ENCODE data around the gene GALNT4. TPM values are rescaled to one million over a fixed set of nuclear protein-coding genes. Genes with fewer than 3 reads are reported as not detected.

Gene GALNT4
- total and polyA plus RNA-seq, 2 of the 13 experiments (the other 11 are each of a cell fraction or from before 2014, with no cell fraction given): 4.9 to 6.8 TPM

- no TSS peak for BruUV-seq (replicated peaks)
- Histone ChIP-seq H3K36me3 (replicated peaks in 1 of 2; ENCODE audit: control insufficient read depth in 1 of 2, insufficient read depth in 2 of 2, low read length in 2 of 2) (no peaks in the 10 kb centered on the region), H2AFZ (ENCODE audit: low read length) (no peak overlapping the region), H3K27me3 (ENCODE audit: control insufficient read depth in 1 of 2, insufficient read depth in 2 of 2, low read length in 2 of 2) (no peaks in the 10 kb centered on the region), H3K4me2 (ENCODE audit: low read depth, low read length) (no peak overlapping the region), H3K9ac (ENCODE audit: insufficient read depth, low read depth, low read length) (no peak overlapping the region), H3K27ac (ENCODE audit: extremely low read length, insufficient read depth, low read length) (no peak overlapping the region), H3K9me3 (ENCODE audit: low read length) (no peaks in the 10 kb centered on the region), H3K4me3 (replicated peaks in 1 of 3; ENCODE audit: insufficient read depth in 1 of 3, low read depth in 2 of 3, low read length in 3 of 3) (no peak overlapping the region), H4K20me1 (ENCODE audit: insufficient read depth, low read length) (no peaks in the 10 kb centered on the region; the same call in 1 of the 2 replicates), H3K79me2 (ENCODE audit: insufficient read depth, low read length) (no peaks in the 10 kb centered on the region), H3K4me1 (ENCODE audit: insufficient read depth, low read length) (peaks cover 26% of the 10 kb centered on the region)
- FAIRE-seq (no peak), ATAC-seq (no peak), DNase-seq (ENCODE audit: low spot score) (no peak)
- ChIA-PET POLR2A (no interaction called here), CTCF (ENCODE audit: low intra/inter-chr PET ratio, low total read pairs) (no interaction called here)
- in situ Hi-C loops (cut with HindIII; ENCODE audit: extremely low pct_ligation_motif_present, low pct_unique_long_range_greater_than_20kb): loop anchor here (5.0 to 25.0 kb wide), 3 partner anchors 165 to 563 kb away; partner anchors contain the start of gene ATP2B1
- intact Hi-C loops (cut with micrococcal nuclease; ENCODE audit: unreplicated experiment): loop anchor here (5.0 kb wide), 4 partner anchors 93 to 1403 kb away; partner anchors contain the start of gene ATP2B1
- 69% methylated on average over 5 of the region's 5 CpGs for WGBS (ENCODE audit: low lambda C conversion rate)
- TF ChIP-seq ZNF256 (CRISPR knock-in tag; conservative IDR thresholded peaks at IDR 0.05) (no peak), ATF7 (IDR thresholded peaks at IDR 0.05) (peak; percentile 34; the same call in 1 of the 2 replicates), ATF7 (CRISPR knock-in tag; IDR thresholded peaks at IDR 0.05) (no peak), PLRG1 (conservative IDR thresholded peaks at IDR 0.05) (no peak), U2AF1 (optimal IDR thresholded peaks at IDR 0.05; ENCODE audit: low read depth, low read length) (no peak)
These were observed 15.0 kb upstream of the GALNT4 start for GRCh38 chr12:89539426-89540223.

GRCh38 chr12:89538897-89539296 lies 14.3 kb upstream of the GALNT4 start:
- Histone ChIP-seq H3K36me3 (replicated peaks in 1 of 2; ENCODE audit: control insufficient read depth in 1 of 2, insufficient read depth in 2 of 2, low read length in 2 of 2) (no peaks in the 10 kb centered on the region), H3K9ac (ENCODE audit: insufficient read depth, low read depth, low read length) (no peak overlapping the region), H3K27ac (ENCODE audit: extremely low read length, insufficient read depth, low read length) (no peak overlapping the region), H3K4me2 (ENCODE audit: low read depth, low read length) (no peak overlapping the region), H3K9me3 (ENCODE audit: low read length) (no peaks in the 10 kb centered on the region), H3K79me2 (ENCODE audit: insufficient read depth, low read length) (no peaks in the 10 kb centered on the region), H3K4me3 (replicated peaks in 1 of 3; ENCODE audit: insufficient read depth in 1 of 3, low read depth in 2 of 3, low read length in 3 of 3) (no peak overlapping the region), H2AFZ (ENCODE audit: low read length) (no peak overlapping the region), H3K27me3 (ENCODE audit: control insufficient read depth in 1 of 2, insufficient read depth in 2 of 2, low read length in 2 of 2) (no peaks in the 10 kb centered on the region), H4K20me1 (ENCODE audit: insufficient read depth, low read length) (no peaks in the 10 kb centered on the region; the same call in 1 of the 2 replicates), H3K4me1 (ENCODE audit: insufficient read depth, low read length) (peaks cover 21% of the 10 kb centered on the region)
- TF ChIP-seq ZNF331 (CRISPR knock-in tag; IDR thresholded peaks at IDR 0.05) (0 out of 2 replicates have a peak, but pooled peaks have one; percentile 16), MAFK (conservative IDR thresholded peaks at IDR 0.05 in 1 of 2, IDR thresholded peaks at IDR 0.05 in 1 of 2; ENCODE audit: low read length in 2 of 2) (0 out of 4 replicates have a peak, but pooled peaks of 1 of the 2 experiments have one; percentile 16), CAMTA2 (CRISPR knock-in tag; IDR thresholded peaks at IDR 0.05; ENCODE audit: borderline replicate concordance) (no peak), ZUFSP (CRISPR knock-in tag; IDR thresholded peaks at IDR 0.05; ENCODE audit: borderline replicate concordance) (no peak), BCL6 (CRISPR knock-in tag; IDR thresholded peaks at IDR 0.05) (0 out of 2 replicates have a peak, but pooled peaks have one; percentile 10), TEAD3 (CRISPR knock-in tag; optimal IDR thresholded peaks at IDR 0.05; ENCODE audit: borderline replicate concordance) (peak; percentile 21), HOXA3 (CRISPR knock-in tag; IDR thresholded peaks at IDR 0.05) (no peak), SMC3 (IDR thresholded peaks at IDR 0.05; ENCODE audit: low read length) (no peak)
- FAIRE-seq: peak; percentile 30
- BruUV-seq (replicated peaks): no TSS peak
- intact Hi-C loops (cut with micrococcal nuclease; ENCODE audit: unreplicated experiment) (no loop called here), in situ Hi-C loops (cut with HindIII; ENCODE audit: extremely low pct_ligation_motif_present, low pct_unique_long_range_greater_than_20kb) (loop anchor here (25.0 kb wide), 1 partner anchor 423 kb away; no protein-coding TSS in a partner anchor)
- DNase-seq (ENCODE audit: low spot score): peak; percentile 37
- peak; percentile 28; the same call in 1 of the 3 replicates for ATAC-seq
- ChIA-PET POLR2A (no interaction called here), CTCF (ENCODE audit: low intra/inter-chr PET ratio, low total read pairs) (no interaction called here)
- WGBS (ENCODE audit: low lambda C conversion rate): 39% methylated on average over 4 of the region's 4 CpGs
